Coronary artery (tissue), 2 donors: ENCODE results near the gene AIMP1.
"Not testable (repeated sequence)": the region's sequence is repeated elsewhere in the genome, so short reads cannot be mapped to it uniquely, and the experiment has no call there.

Experiments
- DNase-seq: peaks from one replicate; pipeline ENCODE4 v3.0.0-alpha.2; 2017; ENCODE audit warnings: low spot score
- H3K27ac ChIP-seq, 2 donors: fragments of 200-600 bp; sonication (generic); one replicate each; pipeline ENCODE4 v1.5.1; 2016 to 2019
- H3K4me3 ChIP-seq: fragments of 200-600 bp; sonication (generic); 2 replicates; pipeline ENCODE4 v1.5.1; 2016; ENCODE audit warnings: mild to moderate bottlenecking, moderate library complexity
- CTCF ChIP-seq: fragments of 200-600 bp; sonication (generic); IDR thresholded peaks from one replicate; pipeline ENCODE4 v1.5.1; 2019; ENCODE audit warnings: antibody characterized with exemption

Gene AIMP1

DNA sequence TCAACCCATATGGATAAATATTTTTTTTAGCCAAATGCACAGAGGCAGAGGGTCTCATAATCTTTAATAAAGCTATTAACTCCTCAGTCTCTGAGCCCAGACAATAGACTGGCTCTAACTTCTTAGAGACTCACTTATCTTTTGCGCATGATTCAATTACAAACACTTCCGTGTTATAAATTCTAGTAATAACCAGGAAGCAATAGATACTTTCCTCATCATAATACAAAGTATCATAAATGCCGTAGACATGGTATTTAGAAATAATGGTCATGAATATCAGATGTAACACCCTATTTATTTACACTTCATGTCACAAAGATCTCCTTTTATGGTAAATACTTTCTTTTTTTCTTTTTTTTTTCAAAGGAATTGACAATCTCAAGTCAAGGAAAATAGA is 56.7 kb downstream of the AIMP1 start:
- no peak for TF ChIP-seq CTCF
- Histone ChIP-seq H3K4me3 (no peak overlapping the region), H3K27ac (no peak overlapping the region)
- DNase-seq = no peak

DNA sequence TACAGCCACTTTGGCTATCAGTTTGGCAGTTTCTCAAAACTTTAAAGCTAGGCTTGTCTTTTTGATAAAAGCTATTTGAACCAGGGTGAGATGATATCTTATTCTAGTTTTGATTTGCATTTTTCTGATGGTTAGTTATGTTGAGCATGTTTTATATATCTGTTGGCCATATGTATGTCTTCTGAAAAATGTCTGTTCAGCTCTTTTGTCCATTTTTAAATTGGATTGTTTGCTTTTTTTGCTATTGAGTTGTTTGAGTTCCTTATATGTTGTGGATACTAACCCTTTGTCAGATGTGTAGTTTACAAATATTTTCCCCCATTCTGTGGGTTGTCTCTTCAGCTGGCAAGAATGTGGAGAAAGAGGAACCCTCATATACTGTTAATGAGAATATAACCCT is 63.8 kb downstream of the AIMP1 start:
- H3K27ac ChIP-seq = no peak overlapping the region
- TF ChIP-seq CTCF = no peak
- H3K4me3 ChIP-seq = no peak overlapping the region
- no peak for DNase-seq

GRCh38 chr4:106384878-106385277 is 68.5 kb downstream of the AIMP1 start:
- Histone ChIP-seq H3K27ac (no peak overlapping the region), H3K4me3 (no peak overlapping the region)
- no peak for TF ChIP-seq CTCF
- no peak for DNase-seq

DNA sequence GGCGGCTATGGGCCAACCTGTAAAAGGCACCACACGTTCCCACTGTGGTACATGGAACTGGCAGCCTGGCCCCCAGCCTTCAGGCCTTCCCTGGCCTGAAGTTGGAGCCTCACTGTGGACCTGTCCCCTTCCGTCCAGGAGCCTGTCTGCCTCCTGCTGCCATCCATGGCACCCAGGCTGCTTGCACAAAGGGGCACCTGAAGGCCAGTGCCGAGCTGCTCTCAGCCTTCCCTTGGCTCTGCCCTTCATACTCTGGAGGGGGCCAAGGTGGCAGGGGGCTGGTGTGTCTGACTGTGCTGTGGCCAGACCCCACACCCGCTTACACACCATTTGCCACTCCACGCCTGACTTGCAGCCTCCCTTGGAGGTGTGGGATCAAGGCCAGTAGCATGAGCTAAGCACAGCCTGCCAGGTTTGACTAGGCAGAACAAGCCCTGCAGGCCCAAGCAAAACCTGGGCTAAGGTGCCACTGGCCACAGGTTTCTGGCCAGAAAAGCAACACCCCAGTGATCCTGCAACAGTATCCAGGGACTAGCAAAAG is 69.6 kb downstream of the AIMP1 start:
- H3K4me3 ChIP-seq = no peak overlapping the region
- DNase-seq = no peak
- no peak overlapping the region for H3K27ac ChIP-seq
- no peak for TF ChIP-seq CTCF

GRCh38 chr4:106395582-106395981 is 79.2 kb downstream of the AIMP1 start:
- H3K27ac ChIP-seq = no peak overlapping the region
- H3K4me3 ChIP-seq = no peak overlapping the region
- no peak for TF ChIP-seq CTCF
- DNase-seq = no peak

GRCh38 chr4:106398898-106399297 is 82.5 kb downstream of the AIMP1 start:
- H3K27ac ChIP-seq, DNase-seq, H3K4me3 ChIP-seq: not testable (repeated sequence)
